Nephron (organoid): ENCODE data around the gene GPT2.

Experiments
- H3K27ac Mint-ChIP-seq, 3 experiments: 2 replicates each; pipeline ENCODE4 v1.8.0; 2020; ENCODE audit warnings: mixed read lengths in 3 of 3, mild to moderate bottlenecking in 2 of 3, moderate library complexity in 1 of 3
- H3K27me3 Mint-ChIP-seq: 2 replicates; pipeline ENCODE4 v1.8.0; 2021; ENCODE audit warnings: low read depth, mild to moderate bottlenecking, moderate library complexity, mixed read lengths
- H3K36me3 Mint-ChIP-seq: 2 replicates; pipeline ENCODE4 v1.8.0; 2020; ENCODE audit warnings: low read depth, mixed read lengths
- H3K4me1 Mint-ChIP-seq: 2 replicates; pipeline ENCODE4 v1.8.0; 2020; ENCODE audit warnings: mixed read lengths
- H3K4me3 Mint-ChIP-seq, 3 experiments: 2 replicates each; pipeline ENCODE4 v1.8.0; 2020; ENCODE audit warnings: mild to moderate bottlenecking in 3 of 3, mixed read lengths in 3 of 3, moderate library complexity in 2 of 3
- H3K9me3 Mint-ChIP-seq: 2 replicates; pipeline ENCODE4 v1.8.0; 2020; ENCODE audit warnings: mixed read lengths
- TF ChIP-seq, protein P1 (sequence below), 3 experiments: fragments of 200-600 bp; sonication (generic); IDR thresholded peaks; one replicate each; pipeline ENCODE4 v1.5.0; 2021; ENCODE audit warnings: antibody characterized with exemption in 3 of 3; ENCODE audit not compliant: unreplicated experiment in 3 of 3

The GPT2 gene

GRCh38 chr16:46884513-46885293, 541 bp downstream of the GPT2 start:
- H3K27ac Mint-ChIP-seq = peak overlapping the region; percentile 33 to 69 (median 44)
- peaks cover 3% of the 10 kb centered on the region for H3K36me3 Mint-ChIP-seq
- TF ChIP-seq, protein P1, sequence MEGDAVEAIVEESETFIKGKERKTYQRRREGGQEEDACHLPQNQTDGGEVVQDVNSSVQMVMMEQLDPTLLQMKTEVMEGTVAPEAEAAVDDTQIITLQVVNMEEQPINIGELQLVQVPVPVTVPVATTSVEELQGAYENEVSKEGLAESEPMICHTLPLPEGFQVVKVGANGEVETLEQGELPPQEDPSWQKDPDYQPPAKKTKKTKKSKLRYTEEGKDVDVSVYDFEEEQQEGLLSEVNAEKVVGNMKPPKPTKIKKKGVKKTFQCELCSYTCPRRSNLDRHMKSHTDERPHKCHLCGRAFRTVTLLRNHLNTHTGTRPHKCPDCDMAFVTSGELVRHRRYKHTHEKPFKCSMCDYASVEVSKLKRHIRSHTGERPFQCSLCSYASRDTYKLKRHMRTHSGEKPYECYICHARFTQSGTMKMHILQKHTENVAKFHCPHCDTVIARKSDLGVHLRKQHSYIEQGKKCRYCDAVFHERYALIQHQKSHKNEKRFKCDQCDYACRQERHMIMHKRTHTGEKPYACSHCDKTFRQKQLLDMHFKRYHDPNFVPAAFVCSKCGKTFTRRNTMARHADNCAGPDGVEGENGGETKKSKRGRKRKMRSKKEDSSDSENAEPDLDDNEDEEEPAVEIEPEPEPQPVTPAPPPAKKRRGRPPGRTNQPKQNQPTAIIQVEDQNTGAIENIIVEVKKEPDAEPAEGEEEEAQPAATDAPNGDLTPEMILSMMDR (IDR thresholded peaks at IDR 0.05; ENCODE audit: unreplicated experiment in 3 of 3) = no peak

GRCh38 chr16:46885960-46886763, 2.0 kb downstream of the GPT2 start:
- Mint-ChIP-seq H3K27ac (peak overlapping the region; percentile 57 to 71 (median 70)), H3K36me3 (peaks cover 3% of the 10 kb centered on the region), H3K4me1 (peaks cover 32% of the 10 kb centered on the region), H3K9me3 (no peaks in the 10 kb centered on the region), H3K27me3 (peaks cover 21% of the 10 kb centered on the region), H3K4me3 (peak overlapping the region; percentile 89 to 98 (median 90))
- TF ChIP-seq, protein P1 (IDR thresholded peaks at IDR 0.05; ENCODE audit: unreplicated experiment in 3 of 3) = no peak

More at GRCh38 chr16:46884513-46885293, 541 bp downstream of the GPT2 start:
- H3K9me3 Mint-ChIP-seq = no peaks in the 10 kb centered on the region
- peak overlapping the region; percentile 89 to 98 (median 90) for H3K4me3 Mint-ChIP-seq
- peaks cover 24% of the 10 kb centered on the region for H3K4me1 Mint-ChIP-seq
- peaks cover 33% of the 10 kb centered on the region for H3K27me3 Mint-ChIP-seq

GRCh38 chr16:46886764-46887523, 2.8 kb downstream of the GPT2 start:
- peak overlapping the region; percentile 57 to 71 (median 70) for H3K27ac Mint-ChIP-seq

DNA sequence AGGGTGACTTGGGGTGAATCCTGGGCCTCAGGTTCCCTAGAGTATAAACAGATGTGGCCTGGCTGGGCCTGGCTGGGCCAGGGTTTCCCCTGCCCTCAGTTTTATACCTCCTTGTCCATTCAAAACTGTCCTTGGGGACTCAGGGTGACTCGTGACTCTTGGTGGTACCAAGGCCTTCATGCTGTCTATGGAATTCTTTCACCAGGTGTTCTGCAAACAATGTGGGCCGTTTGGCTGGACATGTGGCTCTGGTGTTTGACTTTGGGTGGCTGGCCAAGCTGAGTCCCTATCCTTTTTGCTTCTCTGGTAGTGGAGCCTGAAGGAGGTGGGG, 3.3 kb downstream of the GPT2 start:
- Mint-ChIP-seq H3K27me3 (peaks cover 10% of the 10 kb centered on the region), H3K36me3 (peaks cover 11% of the 10 kb centered on the region), H3K4me1 (peaks cover 32% of the 10 kb centered on the region), H3K9me3 (no peaks in the 10 kb centered on the region), H3K4me3 (peak overlapping the region; percentile 6 to 26 (median 12)), H3K27ac (no peak overlapping the region)
- TF ChIP-seq, protein P1 (IDR thresholded peaks at IDR 0.05; ENCODE audit: unreplicated experiment in 3 of 3) = no peak

More at GRCh38 chr16:46886764-46887523, 2.8 kb downstream of the GPT2 start:
- no peaks in the 10 kb centered on the region for H3K9me3 Mint-ChIP-seq
- H3K27me3 Mint-ChIP-seq = peaks cover 15% of the 10 kb centered on the region
- peaks cover 32% of the 10 kb centered on the region for H3K4me1 Mint-ChIP-seq
- H3K4me3 Mint-ChIP-seq = peak overlapping the region; percentile 89 to 98 (median 90)
- TF ChIP-seq, protein P1 (IDR thresholded peaks at IDR 0.05; ENCODE audit: unreplicated experiment in 3 of 3) = no peak
- peaks cover 6% of the 10 kb centered on the region for H3K36me3 Mint-ChIP-seq

DNA sequence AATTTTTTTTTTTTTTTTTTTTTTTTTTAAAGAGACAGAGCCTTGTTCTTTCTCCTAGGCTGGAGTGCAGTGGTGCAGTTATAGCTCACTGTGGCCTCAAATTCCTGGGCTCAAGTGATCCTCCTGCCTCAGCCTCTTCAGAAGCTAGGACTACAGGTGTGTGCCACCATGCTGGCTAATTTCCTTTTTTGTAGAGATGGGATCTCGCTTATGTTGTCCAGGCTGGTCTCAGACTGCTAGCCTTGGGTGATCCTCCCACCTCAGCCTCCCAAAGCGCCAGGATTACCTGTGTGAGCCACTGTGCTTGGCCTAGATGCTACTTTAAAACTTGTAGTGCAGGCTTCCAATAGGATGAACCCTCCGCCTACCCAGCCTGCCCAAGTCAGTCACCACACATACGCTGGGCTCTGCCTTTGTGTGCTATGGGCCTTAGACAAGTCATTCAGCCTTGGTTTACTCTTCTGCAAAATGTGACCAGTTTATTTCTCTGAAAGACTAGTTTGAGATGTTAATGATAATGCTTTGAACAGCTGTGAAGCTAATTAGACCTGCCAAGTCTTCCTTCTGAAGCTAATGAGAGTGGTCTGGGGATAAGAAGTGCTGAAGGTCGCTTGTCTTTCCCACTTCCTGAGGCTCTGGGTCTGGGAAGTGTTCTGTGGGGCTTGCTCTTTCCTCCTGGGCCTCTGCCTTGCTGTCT, 5.2 kb downstream of the GPT2 start:
- Mint-ChIP-seq H3K27ac (peak overlapping the region in 1 of 3 experiments; percentile 13), H3K27me3 (no peaks in the 10 kb centered on the region), H3K4me3 (peak overlapping the region in 1 of 3 experiments; percentile 11), H3K4me1 (peaks cover 38% of the 10 kb centered on the region), H3K9me3 (no peaks in the 10 kb centered on the region), H3K36me3 (peaks cover 12% of the 10 kb centered on the region)
- TF ChIP-seq, protein P1 (IDR thresholded peaks at IDR 0.05; ENCODE audit: unreplicated experiment in 3 of 3) = no peak
